Caco-2 (cell line): ENCODE data around the gene SH3BGRL2. TPM values are rescaled to one million over a fixed set of nuclear protein-coding genes. Genes with fewer than 3 reads are reported as not detected.

Source experiments
- BruUV-seq: library from RNA; stranded (reverse); fragments of 400-500 nt; replicated peaks from 2 replicates; lab custom pipeline; 2021; lab: Mats Ljungman, UMichigan
- CTCF ChIA-PET: fragments of 300-600 bp; sonication (Branson Sonifier 250); formaldehyde crosslinking; loops from one replicate; lab custom pipeline; 2022; ENCODE audit warnings: antibody characterized with exemption; lab: Charles Lee
- POLR2A ChIA-PET: fragments of 300-600 bp; sonication (Branson Sonifier 250); formaldehyde crosslinking; loops from one replicate; lab custom pipeline; 2022; ENCODE audit warnings: antibody characterized with exemption; lab: Charles Lee
- DNase-seq, 2 experiments: peaks; one replicate each; pipeline versions ENCODE4 v3.0.0 to v3.0.0-alpha.2; 2020 to 2022
- H3K27me3 ChIP-seq: replicated peaks from 2 replicates; pipeline ENCODE4 v1.6.0; 2011; ENCODE audit warnings: low read length; ENCODE audit not compliant: control insufficient read depth, insufficient read depth
- H3K36me3 ChIP-seq: 2 replicates; pipeline ENCODE4 v1.5.1; 2011; ENCODE audit warnings: low read length; ENCODE audit not compliant: control insufficient read depth, insufficient read depth
- H3K4me1 ChIP-seq: fragments of 250-450 bp; sonication (Bioruptor Pico); 2 replicates; pipeline ENCODE4 v1.5.1; 2020; ENCODE audit warnings: mild to moderate bottlenecking
- H3K4me3 ChIP-seq: 2 replicates; pipeline ENCODE4 v1.5.1; 2011; ENCODE audit warnings: low read depth, mild to moderate bottlenecking, control low read depth, low read length
- H3K9me3 ChIP-seq: fragments of 250-450 bp; sonication (Bioruptor Pico); 2 replicates; pipeline ENCODE4 v1.5.1; 2020; ENCODE audit warnings: mild to moderate bottlenecking, moderate library complexity
- H3K27ac Mint-ChIP-seq: one replicate; pipeline ENCODE4 v1.8.0; 2022; ENCODE audit warnings: mixed read lengths; ENCODE audit not compliant: unreplicated experiment
- H3K27me3 Mint-ChIP-seq: one replicate; pipeline ENCODE4 v1.8.0; 2022; ENCODE audit warnings: mixed read lengths; ENCODE audit not compliant: insufficient read depth, unreplicated experiment
- H3K36me3 Mint-ChIP-seq: one replicate; pipeline ENCODE4 v1.8.0; 2022; ENCODE audit warnings: mild to moderate bottlenecking, mixed read lengths; ENCODE audit not compliant: insufficient read depth, unreplicated experiment
- H3K4me1 Mint-ChIP-seq: one replicate; pipeline ENCODE4 v1.8.0; 2022; ENCODE audit warnings: low read depth, mixed read lengths; ENCODE audit not compliant: unreplicated experiment
- H3K4me3 Mint-ChIP-seq: one replicate; pipeline ENCODE4 v1.8.0; 2022; ENCODE audit warnings: mild to moderate bottlenecking, moderate library complexity, mixed read lengths; ENCODE audit not compliant: unreplicated experiment
- H3K9me3 Mint-ChIP-seq: one replicate; pipeline ENCODE4 v1.8.0; 2022; ENCODE audit warnings: mixed read lengths; ENCODE audit not compliant: unreplicated experiment
- intact Hi-C: fragments of 100-400 bp; cut with micrococcal nuclease; formaldehyde crosslinking; loops from one replicate; pipeline ENCODE4 v1.10.0; 2022; ENCODE audit not compliant: unreplicated experiment
- total RNA-seq: library from RNA; stranded (reverse); gene quantifications from 2 replicates; pipeline ENCODE4 v1.2.3, GENCODE V29; 2022
- TF ChIP-seq, protein P1 (sequence below), 2 experiments: fragments of 200-600 bp in 1 of 2; IDR thresholded peaks; 1 replicate in 1 of 2; 2 replicates in 1 of 2; pipeline versions ENCODE4 v1.5.1 to v1.8.0; 2011 to 2022; ENCODE audit warnings: antibody characterized with exemption in 1 of 2, control low read depth in 1 of 2, inconsistent platforms in 1 of 2, low read depth in 1 of 2, low read length in 1 of 2, mild to moderate bottlenecking in 1 of 2, moderate library complexity in 1 of 2; ENCODE audit not compliant: insufficient read depth in 1 of 2, severe bottlenecking in 1 of 2, unreplicated experiment in 1 of 2

The SH3BGRL2 gene
- total RNA-seq, 1 experiment from 2014 or later: 102 TPM

- Mint-ChIP-seq H3K36me3 (peaks cover 31% of the 10 kb centered on the region), H3K27me3 (no peaks in the 10 kb centered on the region), H3K27ac (no peak overlapping the region)
Measured at GRCh38 chr6:79605968-79606764, 25.0 kb upstream of the SH3BGRL2 start.

DNA sequence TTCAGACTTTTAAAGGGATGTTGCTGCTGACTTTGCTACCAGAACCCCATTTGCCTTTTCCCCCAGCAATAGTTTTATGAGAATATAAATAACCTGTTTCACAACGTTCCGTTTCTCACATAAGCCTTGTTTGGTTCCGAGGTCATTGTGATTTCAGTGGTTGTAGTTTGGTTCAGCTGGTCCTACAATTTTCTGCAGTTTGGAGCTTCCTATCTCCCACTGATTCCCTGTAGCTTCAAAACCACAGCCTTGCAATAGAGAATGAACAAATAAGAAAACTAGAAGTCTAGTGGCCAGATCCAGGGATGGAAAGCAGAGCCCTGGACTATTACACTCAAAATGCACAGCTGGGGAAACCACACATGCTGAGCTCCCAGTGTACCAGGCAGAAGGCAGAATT is 24.1 kb upstream of the SH3BGRL2 start:
- Histone ChIP-seq H3K4me1 (peaks cover 95% of the 10 kb centered on the region), H3K27me3 (no peaks in the 10 kb centered on the region), H3K4me3 (no peak overlapping the region), H3K36me3 (no peaks in the 10 kb centered on the region), H3K9me3 (no peaks in the 10 kb centered on the region)
- peaks cover 31% of the 10 kb centered on the region for H3K36me3 Mint-ChIP-seq
- ChIA-PET POLR2A (no interaction called here), CTCF (no interaction called here)
- peaks cover 59% of the 10 kb centered on the region for H3K4me1 Mint-ChIP-seq
- H3K27ac Mint-ChIP-seq: peak overlapping the region; percentile 96
- H3K4me3 Mint-ChIP-seq: no peak overlapping the region
- intact Hi-C loops: no loop called here
- H3K27me3 Mint-ChIP-seq: no peaks in the 10 kb centered on the region
- TF ChIP-seq, protein P1, sequence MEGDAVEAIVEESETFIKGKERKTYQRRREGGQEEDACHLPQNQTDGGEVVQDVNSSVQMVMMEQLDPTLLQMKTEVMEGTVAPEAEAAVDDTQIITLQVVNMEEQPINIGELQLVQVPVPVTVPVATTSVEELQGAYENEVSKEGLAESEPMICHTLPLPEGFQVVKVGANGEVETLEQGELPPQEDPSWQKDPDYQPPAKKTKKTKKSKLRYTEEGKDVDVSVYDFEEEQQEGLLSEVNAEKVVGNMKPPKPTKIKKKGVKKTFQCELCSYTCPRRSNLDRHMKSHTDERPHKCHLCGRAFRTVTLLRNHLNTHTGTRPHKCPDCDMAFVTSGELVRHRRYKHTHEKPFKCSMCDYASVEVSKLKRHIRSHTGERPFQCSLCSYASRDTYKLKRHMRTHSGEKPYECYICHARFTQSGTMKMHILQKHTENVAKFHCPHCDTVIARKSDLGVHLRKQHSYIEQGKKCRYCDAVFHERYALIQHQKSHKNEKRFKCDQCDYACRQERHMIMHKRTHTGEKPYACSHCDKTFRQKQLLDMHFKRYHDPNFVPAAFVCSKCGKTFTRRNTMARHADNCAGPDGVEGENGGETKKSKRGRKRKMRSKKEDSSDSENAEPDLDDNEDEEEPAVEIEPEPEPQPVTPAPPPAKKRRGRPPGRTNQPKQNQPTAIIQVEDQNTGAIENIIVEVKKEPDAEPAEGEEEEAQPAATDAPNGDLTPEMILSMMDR (IDR thresholded peaks at IDR 0.05; ENCODE audit: insufficient read depth in 1 of 2, low read depth in 1 of 2, low read length in 1 of 2, severe bottlenecking in 1 of 2, unreplicated experiment in 1 of 2): no peak
- DNase-seq: no peak
- BruUV-seq: no TSS peak
- no peaks in the 10 kb centered on the region for H3K9me3 Mint-ChIP-seq

More at GRCh38 chr6:79605968-79606764, 25.0 kb upstream of the SH3BGRL2 start:
- no TSS peak for BruUV-seq
- Mint-ChIP-seq H3K4me3 (no peak overlapping the region), H3K4me1 (peaks cover 59% of the 10 kb centered on the region), H3K9me3 (no peaks in the 10 kb centered on the region)
- no peak for DNase-seq
- Histone ChIP-seq H3K27me3 (no peaks in the 10 kb centered on the region), H3K4me1 (peaks cover 96% of the 10 kb centered on the region), H3K36me3 (no peaks in the 10 kb centered on the region), H3K4me3 (no peak overlapping the region), H3K9me3 (no peaks in the 10 kb centered on the region)
- CTCF ChIA-PET: no interaction called here
- intact Hi-C loops: no loop called here
- POLR2A ChIA-PET: no interaction called here
- TF ChIP-seq, protein P1 (IDR thresholded peaks at IDR 0.05; ENCODE audit: insufficient read depth in 1 of 2, low read depth in 1 of 2, low read length in 1 of 2, severe bottlenecking in 1 of 2, unreplicated experiment in 1 of 2): no peak

DNA sequence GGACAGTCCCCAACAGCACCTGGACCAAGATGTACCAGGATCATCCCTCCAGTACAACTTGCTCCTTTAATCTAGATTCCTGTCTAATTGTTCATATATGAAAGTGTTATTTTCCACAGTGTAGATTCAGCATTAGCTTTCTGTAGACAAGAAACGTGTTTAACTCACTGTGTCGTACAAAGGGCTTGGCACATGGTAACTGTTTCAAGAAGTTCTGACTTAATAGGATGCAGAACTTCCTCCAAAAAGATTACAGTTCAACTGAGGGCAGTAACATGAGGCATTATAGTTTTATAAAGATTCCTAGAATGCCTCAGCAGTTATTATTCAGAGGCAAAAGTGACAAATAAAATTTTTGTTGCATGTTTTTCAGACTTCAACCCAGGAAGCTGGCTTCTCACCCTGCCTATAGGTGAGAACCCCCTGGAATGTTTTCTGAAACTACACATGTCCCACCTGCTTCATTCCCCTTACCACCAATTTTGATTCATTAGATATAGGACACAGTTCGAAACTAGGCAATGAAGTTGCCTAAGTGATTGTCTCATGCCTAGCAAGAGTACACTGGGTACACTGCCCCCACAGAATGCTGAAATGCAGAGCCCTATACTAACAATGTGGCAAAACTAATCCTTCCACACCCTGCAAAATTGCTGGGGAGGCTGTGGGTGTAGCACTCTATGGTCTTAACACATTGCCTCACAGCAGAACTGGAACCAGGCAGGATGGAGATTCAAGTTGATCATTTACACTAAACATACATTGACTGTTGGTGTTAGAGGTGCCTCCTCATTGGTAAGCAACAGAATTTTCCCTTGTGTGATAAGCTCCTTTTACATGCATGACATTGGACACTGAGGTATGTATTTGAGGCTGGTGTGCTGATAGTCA is 22.6 kb upstream of the SH3BGRL2 start:
- TSS peak; percentile 62 for BruUV-seq
- ChIA-PET POLR2A (interaction anchor here (0.6 to 2.4 kb wide), 3 partner anchors 23 to 72 kb away, joined by 4 to 15 read pairs (median 5); partner anchors contain the start of genes LCA5 and SH3BGRL2), CTCF (no interaction called here)
- no peaks in the 10 kb centered on the region for H3K27me3 Mint-ChIP-seq
- Histone ChIP-seq H3K4me1 (peaks cover 95% of the 10 kb centered on the region), H3K27me3 (no peaks in the 10 kb centered on the region), H3K4me3 (no peak overlapping the region), H3K9me3 (no peaks in the 10 kb centered on the region), H3K36me3 (no peaks in the 10 kb centered on the region)
- peaks cover 61% of the 10 kb centered on the region for H3K4me1 Mint-ChIP-seq
- H3K9me3 Mint-ChIP-seq: no peaks in the 10 kb centered on the region
- H3K27ac Mint-ChIP-seq: peak overlapping the region; percentile 96
- peak overlapping the region; percentile 34 for H3K4me3 Mint-ChIP-seq
- intact Hi-C loops: loop anchor here (1.0 to 2.0 kb wide), 5 partner anchors 22 to 72 kb away; partner anchors contain the start of gene LCA5
- peak; percentile 79 to 84 for DNase-seq
- TF ChIP-seq, protein P1 (IDR thresholded peaks at IDR 0.05; ENCODE audit: insufficient read depth in 1 of 2, low read depth in 1 of 2, low read length in 1 of 2, severe bottlenecking in 1 of 2, unreplicated experiment in 1 of 2): no peak
- peaks cover 25% of the 10 kb centered on the region for H3K36me3 Mint-ChIP-seq
